Suppressor macrophage treated with lipopolysaccharide for 4 hours (primary cell): ENCODE measurements around the gene TIPIN.
"Not testable (repeated sequence)": the region's sequence is repeated elsewhere in the genome, so short reads cannot be mapped to it uniquely, and the experiment has no call there.

Experiments
- DNase-seq: peaks from one replicate; pipeline ENCODE4 v3.0.0-alpha.2; 2020

Gene TIPIN

GRCh38 chr15:66356359-66357236, at the start of gene TIPIN:
TIPIN (minus strand) TSS chr15:66356685; CDS start chr15:66352947, 3,738 bp downstream.
- peak; percentile 98 for DNase-seq

- no peak for DNase-seq
Measured at GRCh38 chr15:66405615-66406014, 49.1 kb upstream of the TIPIN start.

GRCh38 chr15:66405007-66405406, 48.5 kb upstream of the TIPIN start:
- no peak for DNase-seq

GRCh38 chr15:66404532-66404931, 48.0 kb upstream of the TIPIN start:
- no peak for DNase-seq

- DNase-seq = no peak
Measured at GRCh38 chr15:66404122-66404521, 47.6 kb upstream of the TIPIN start.

GRCh38 chr15:66403323-66403722, 46.8 kb upstream of the TIPIN start:
- DNase-seq = no peak

GRCh38 chr15:66402761-66403284, 46.3 kb upstream of the TIPIN start:
- DNase-seq = peak; percentile 27

- DNase-seq = no peak
Measured at GRCh38 chr15:66401130-66402021, 44.9 kb upstream of the TIPIN start.

- peak; percentile 32 for DNase-seq
Measured at GRCh38 chr15:66400351-66400774, 43.9 kb upstream of the TIPIN start.

GRCh38 chr15:66399276-66399675, 42.8 kb upstream of the TIPIN start:
- no peak for DNase-seq

- DNase-seq = no peak
Measured at GRCh38 chr15:66394915-66395314, 38.4 kb upstream of the TIPIN start.

GRCh38 chr15:66394472-66394871, 38.0 kb upstream of the TIPIN start:
- DNase-seq = no peak

- not testable (repeated sequence) for DNase-seq
Measured at GRCh38 chr15:66393037-66393436, 36.6 kb upstream of the TIPIN start.

GRCh38 chr15:66390678-66391077, 34.2 kb upstream of the TIPIN start:
- DNase-seq = peak; percentile 79

GRCh38 chr15:66389859-66390381, 33.4 kb upstream of the TIPIN start:
- DNase-seq = peak; percentile 16

- DNase-seq = no peak
Measured at GRCh38 chr15:66389098-66389858, 32.8 kb upstream of the TIPIN start.

GRCh38 chr15:66388576-66388975, 32.1 kb upstream of the TIPIN start:
- DNase-seq = no peak

- DNase-seq = no peak
Measured at GRCh38 chr15:66388043-66388363, 31.5 kb upstream of the TIPIN start.

- DNase-seq = peak; percentile 76
Measured at GRCh38 chr15:66387163-66388042, 30.9 kb upstream of the TIPIN start.

GRCh38 chr15:66386204-66387123, 30.0 kb upstream of the TIPIN start, which contains the start of gene MAP2K1:
MAP2K1 (plus strand) TSS chr15:66386912; CDS start chr15:66387348, 436 bp downstream.
- DNase-seq = peak; percentile 99
